Measurements from ENCODE around the gene PTGR3. TPM values are rescaled to one million over a fixed set of nuclear protein-coding genes. Genes with fewer than 3 reads are reported as not detected.

Gene PTGR3
- total RNA-seq, 2 donors from 2014 or later, result 43.4 to 59.1 TPM

DNA sequence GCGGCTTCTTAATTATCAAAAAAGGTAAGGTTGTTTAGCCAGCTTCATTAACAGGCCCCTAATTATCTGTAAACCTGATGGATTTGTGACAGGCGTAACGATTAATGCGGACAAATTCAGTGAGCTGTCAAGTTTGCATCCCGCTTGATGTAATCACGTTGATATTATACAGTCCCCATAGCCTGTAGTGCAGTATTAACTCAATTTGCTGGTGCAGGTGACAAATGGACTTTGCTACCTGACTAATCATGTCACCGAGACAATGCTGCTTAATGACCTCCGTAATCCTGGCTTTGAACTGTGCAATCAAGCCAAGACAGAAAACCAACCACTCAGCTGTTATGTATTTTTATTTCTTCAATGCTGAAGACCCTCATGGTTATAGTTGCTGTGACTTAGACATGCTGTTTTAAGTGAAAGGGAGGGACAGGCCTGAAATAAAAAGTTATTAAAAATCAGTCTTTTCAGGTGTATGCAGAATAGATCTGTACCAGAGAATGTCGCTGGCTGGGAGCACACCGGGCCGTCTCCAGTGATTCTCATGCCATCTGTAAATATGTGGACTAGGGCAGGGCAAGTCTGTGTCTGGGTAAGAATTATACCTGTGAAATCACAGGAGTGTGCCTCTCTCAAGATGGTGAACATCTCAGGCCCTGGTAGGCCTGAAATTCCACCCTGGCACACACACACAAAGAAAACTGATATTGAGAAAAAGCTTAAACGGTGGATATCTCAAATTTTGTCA is 6.0 kb upstream of the PTGR3 start:
- H3K4me3 ChIP-seq, result no peak overlapping the region
- H3K4me1 ChIP-seq, result peaks cover 35% of the 10 kb centered on the region
- H3K27ac ChIP-seq, result peak overlapping the region; percentile 84
- no peaks in the 10 kb centered on the region for H3K9me3 ChIP-seq
- peak; percentile 54 for DNase-seq
- H3K9ac ChIP-seq (ENCODE audit: low read depth in 2 of 2, low read length in 2 of 2), result peak overlapping the region in 1 of 2 donors; percentile 69
- no peak for TF ChIP-seq CTCF (IDR thresholded peaks at IDR 0.05)
- intact Hi-C loops (cut with DNase I), result no loop called here
- no peaks in the 10 kb centered on the region for H3K27me3 ChIP-seq
- no peaks in the 10 kb centered on the region for H3K36me3 ChIP-seq

DNA sequence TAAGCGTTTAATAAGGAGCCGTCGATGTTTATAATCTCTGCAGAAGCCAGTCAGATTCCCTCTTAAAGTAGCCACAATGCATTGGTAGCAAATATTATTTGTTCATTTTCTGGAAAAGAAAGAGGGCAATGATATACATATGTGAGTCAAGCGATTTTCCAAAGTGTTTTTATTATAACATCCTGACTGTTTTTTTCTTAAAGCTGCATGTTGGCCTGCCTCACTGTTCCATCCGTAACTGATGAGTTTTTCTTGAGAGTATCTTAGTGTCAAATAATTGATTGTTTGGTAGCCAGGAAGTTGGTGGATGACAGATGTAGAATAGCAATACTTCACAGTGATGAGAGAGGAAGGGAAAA is 5.4 kb upstream of the PTGR3 start:
- DNase-seq, result no peak
- Histone ChIP-seq H3K9me3 (no peaks in the 10 kb centered on the region), H3K27me3 (no peaks in the 10 kb centered on the region), H3K27ac (peak overlapping the region; percentile 84), H3K9ac (ENCODE audit: low read depth in 2 of 2, low read length in 2 of 2) (peak overlapping the region in 1 of 2 donors; percentile 69), H3K4me1 (peaks cover 33% of the 10 kb centered on the region), H3K36me3 (no peaks in the 10 kb centered on the region), H3K4me3 (no peak overlapping the region)
- TF ChIP-seq CTCF (IDR thresholded peaks at IDR 0.05), result no peak
- intact Hi-C loops (cut with DNase I), result no loop called here

DNA sequence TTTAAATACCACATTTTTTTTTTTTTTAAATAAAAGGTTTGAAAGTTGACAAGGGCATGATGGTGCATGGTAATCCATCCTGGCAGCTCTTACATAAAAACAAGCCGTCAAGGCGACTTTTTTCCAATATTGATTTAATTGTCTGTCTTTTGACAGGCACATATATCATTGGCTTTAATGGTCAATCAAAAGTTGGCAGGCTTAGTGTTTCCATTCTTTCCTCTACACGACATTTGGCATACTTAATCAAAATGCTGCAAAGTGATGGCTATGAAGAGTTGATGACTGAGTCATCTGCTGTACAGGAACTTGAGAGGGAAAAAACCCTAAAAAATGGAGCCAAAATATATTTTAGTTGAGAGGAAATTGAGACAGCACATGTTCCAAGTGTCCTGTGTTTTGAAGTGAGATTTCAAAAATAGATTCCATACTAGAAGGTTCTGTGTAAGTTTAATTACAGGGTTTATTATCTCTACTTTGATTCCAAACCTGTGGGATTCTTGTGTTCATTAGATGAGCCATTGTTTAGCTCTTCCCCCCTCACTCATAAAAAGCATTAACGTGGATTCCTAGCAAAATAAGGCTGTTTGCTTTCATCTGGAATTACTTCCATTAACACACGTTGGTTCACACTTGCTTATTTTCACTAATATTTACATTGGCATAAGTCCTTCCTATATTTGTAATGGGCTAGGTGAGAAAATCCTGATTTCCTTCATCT is 4.8 kb upstream of the PTGR3 start:
- H3K27ac ChIP-seq, result peak overlapping the region; percentile 84
- no peaks in the 10 kb centered on the region for H3K36me3 ChIP-seq
- peaks cover 32% of the 10 kb centered on the region for H3K4me1 ChIP-seq
- TF ChIP-seq CTCF (IDR thresholded peaks at IDR 0.05), result no peak
- intact Hi-C loops (cut with DNase I), result no loop called here
- no peak overlapping the region for H3K4me3 ChIP-seq
- no peak for DNase-seq
- no peaks in the 10 kb centered on the region for H3K9me3 ChIP-seq
- no peaks in the 10 kb centered on the region for H3K27me3 ChIP-seq
- H3K9ac ChIP-seq (ENCODE audit: low read depth in 2 of 2, low read length in 2 of 2), result peak overlapping the region in 1 of 2 donors; percentile 72

DNA sequence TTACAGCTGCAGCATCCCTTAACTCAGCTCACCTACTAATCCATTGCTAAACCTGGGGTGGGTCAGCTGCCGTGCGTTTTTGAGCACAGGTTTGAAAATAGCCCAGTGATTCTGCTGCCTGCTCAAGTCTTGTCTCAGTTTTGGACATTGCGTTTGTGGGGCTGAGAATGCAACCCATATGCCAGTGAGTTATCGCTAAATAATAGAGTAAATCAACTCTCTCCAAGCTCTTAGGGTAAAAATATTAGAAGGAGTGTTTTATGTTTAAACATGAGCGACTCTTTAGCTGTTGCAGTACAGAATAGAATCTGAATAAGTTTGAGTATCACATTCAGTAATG is 3.8 kb upstream of the PTGR3 start:
- TF ChIP-seq CTCF (IDR thresholded peaks at IDR 0.05), result no peak
- peak overlapping the region; percentile 76 for H3K4me3 ChIP-seq
- DNase-seq, result no peak
- H3K27me3 ChIP-seq, result no peaks in the 10 kb centered on the region
- peak overlapping the region; percentile 84 for H3K27ac ChIP-seq
- peak overlapping the region in 1 of 2 donors; percentile 72 for H3K9ac ChIP-seq (ENCODE audit: low read depth in 2 of 2, low read length in 2 of 2)
- no peaks in the 10 kb centered on the region for H3K36me3 ChIP-seq
- no peaks in the 10 kb centered on the region for H3K9me3 ChIP-seq
- intact Hi-C loops (cut with DNase I), result no loop called here
- H3K4me1 ChIP-seq, result peaks cover 32% of the 10 kb centered on the region

DNA sequence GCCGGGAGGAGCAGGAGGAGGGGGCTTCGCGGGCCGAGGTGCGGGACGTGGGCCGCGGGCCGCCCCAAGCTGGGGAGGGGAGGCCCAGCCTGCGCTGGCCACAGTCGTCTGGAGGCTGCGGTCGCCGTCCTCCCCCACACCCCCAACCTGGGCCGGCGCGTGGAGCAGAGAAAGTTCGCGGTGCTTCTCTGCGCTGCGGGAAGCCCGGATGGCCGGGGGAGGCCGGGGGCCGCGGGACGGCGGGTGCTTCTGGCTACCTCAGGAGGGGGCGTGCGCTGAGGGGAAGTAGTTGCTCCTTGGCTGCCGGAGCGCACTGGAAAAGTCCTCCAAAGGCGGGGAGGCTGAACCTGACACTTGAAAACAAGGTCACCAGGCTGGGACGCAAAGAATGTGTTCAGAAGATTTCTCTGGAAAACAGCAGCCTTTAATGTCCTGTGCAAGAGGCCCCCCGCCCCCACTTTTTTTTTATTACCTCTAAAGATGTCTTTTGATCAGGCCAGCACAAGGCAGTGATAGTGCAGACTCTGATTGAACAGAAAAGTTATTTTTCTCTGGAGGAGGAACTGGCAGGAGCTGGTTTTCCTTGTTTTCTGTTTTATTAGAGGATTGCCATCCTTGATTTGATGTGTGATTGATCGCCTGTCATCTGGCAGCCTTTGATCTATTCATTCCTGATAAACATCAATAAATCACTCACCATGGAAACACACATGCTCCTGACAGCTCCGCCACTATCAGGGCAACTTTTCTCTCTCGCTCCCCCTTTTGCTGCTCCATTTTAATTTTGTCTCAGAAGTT is 3.2 kb upstream of the PTGR3 start:
- intact Hi-C loops (cut with DNase I), result no loop called here
- Histone ChIP-seq H3K9ac (ENCODE audit: low read depth in 2 of 2, low read length in 2 of 2) (peak overlapping the region; percentile 72 to 88), H3K36me3 (no peaks in the 10 kb centered on the region), H3K27me3 (no peaks in the 10 kb centered on the region), H3K9me3 (no peaks in the 10 kb centered on the region), H3K27ac (peak overlapping the region; percentile 84), H3K4me1 (peaks cover 28% of the 10 kb centered on the region), H3K4me3 (peak overlapping the region; percentile 76)
- peak; percentile 64 for DNase-seq
- TF ChIP-seq CTCF (IDR thresholded peaks at IDR 0.05), result no peak
